Activated effector memory CD4-positive, alpha-beta T cell treated with anti-CD3 and anti-CD28 coated beads, Interleukin-2, amount 50 U/mL, for 16 hours (primary cell): ENCODE measurements around the gene QSOX2.

ENCODE experiments used
- DNase-seq: peaks from one replicate; pipeline ENCODE4 v3.0.0-alpha.2; 2020

QSOX2 gene

DNA sequence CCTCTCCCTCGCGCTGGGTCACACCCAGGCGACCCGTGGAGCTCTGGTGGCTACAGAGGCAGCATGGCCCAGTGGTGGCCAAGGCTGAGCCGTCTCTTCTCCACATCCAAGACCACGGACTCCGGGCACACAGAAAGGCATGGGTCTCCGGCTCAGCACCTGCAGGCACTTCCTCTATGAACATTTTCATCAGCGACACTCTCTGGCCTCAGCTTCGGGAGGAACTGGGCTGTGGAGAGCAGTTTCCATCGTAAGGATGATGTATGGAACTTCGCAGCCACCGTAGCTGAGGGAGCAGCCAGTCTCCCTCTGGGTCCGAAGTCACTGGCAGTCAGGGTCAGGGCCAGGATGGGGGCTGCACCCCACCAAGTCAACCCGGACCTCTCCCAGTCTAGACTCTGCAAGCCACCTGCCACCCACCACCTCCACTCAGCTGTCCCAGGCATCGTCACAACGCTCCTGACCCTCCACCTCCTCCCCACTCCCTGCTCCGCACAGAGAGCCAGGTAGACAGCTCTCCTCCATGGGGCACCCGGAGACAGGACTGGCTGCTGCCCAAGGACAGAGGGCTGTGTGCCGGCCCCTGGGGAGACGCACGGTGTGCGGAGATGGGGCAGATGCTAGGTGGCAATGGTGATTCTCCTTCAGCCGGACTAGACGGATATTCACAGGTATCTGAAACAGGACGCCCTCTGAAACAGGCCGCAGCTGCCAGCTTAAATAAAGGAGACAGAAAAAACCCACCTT, 9.7 kb downstream of the QSOX2 start:
- no peak for DNase-seq

DNA sequence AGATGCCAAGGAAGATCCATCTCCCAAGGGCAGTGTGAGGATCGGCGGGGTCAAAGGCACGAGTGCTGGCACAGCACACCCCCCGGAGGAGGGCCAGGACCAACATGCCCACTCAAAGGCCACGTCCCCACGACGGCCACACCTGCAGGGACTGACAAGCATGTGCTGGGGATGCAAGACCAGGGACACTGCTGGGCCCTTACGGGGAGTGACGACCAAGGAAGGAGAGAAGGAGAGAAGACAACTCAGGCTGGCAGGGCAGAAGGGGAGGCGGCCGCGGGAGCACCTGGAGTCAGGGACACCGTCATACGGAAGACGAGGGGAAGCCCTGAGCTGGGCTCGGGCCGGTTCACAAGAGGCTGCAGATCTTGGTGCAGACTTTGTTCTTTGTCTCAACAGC, 10.4 kb downstream of the QSOX2 start:
- no peak for DNase-seq

DNA sequence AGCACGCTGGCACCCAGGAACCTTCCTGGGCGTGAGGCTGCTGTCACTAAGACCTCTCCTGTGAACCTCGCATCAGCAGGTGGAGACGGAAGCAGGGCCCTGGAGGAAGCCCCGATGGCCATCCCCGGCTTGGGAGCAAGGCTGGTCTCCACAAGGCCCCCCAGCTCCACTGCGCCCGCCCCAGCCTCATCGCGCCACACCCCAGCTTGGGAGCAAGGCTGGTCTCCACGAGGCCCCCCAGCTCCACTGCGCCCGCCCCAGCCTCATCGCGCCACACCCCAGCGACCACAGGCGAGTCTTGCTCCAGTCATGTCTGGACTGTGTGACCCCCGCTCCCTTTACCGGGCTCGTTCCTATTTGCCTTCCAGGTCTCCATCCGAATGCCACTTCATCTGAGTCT, 11.0 kb downstream of the QSOX2 start:
- DNase-seq = peak; percentile 72

DNA sequence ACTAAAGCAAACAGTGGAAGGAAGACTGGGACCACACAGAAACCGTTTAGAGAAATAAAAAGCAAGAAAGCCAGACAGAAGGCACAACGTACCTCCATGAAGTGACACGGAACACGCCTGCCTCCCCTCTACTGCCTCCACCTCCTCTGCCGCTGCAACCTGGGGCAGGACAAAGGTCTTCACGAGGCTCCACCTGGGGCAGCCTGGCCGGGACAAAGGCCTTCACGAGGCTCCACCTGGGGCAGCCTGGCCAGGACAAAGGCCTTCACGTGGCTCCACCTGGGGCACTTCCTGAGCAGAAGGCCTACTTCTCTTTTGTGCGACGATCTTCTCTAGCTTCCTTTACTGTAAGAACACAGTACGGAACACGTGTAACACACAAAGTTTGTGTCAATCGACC, 11.7 kb downstream of the QSOX2 start:
- DNase-seq = no peak

DNA sequence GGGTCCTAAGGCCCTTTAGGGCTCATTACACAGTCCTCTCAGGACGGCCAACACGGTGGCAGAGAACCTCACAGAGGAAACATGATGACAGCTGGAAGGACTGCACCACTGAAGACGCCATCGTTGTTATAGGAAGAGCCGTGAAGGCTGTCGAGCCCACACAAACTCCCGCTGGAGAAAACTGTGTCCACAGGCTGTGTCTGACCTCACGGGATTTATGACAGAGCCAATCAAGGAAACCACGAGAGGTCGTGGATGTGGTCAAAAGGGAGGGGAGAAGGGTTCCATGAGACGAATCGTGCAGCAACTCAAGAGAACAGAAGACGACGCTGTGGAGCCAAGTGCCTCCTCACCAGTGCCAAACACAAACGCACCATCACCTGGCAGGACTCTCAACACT, 12.2 kb downstream of the QSOX2 start:
- DNase-seq = no peak

DNA sequence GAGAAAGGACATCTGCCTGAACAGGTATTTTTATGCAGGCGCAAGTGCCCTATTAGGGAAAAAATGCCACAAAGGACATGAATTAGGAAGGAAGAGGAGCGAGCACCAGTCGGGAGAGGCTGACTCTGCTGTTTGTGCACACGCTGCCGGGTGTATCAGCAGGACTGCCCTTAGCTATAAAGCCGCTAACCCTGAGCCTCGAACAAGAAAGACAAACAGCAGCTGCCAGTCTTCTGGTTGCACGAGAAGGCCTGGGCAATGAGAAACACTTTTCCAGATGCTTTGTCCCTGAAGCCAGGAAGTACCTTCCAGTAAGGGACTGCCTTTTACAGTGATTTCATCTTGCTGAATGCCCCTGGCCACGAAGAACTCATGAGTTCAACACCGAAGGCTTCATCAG, 12.6 kb downstream of the QSOX2 start:
- DNase-seq = no peak

DNA sequence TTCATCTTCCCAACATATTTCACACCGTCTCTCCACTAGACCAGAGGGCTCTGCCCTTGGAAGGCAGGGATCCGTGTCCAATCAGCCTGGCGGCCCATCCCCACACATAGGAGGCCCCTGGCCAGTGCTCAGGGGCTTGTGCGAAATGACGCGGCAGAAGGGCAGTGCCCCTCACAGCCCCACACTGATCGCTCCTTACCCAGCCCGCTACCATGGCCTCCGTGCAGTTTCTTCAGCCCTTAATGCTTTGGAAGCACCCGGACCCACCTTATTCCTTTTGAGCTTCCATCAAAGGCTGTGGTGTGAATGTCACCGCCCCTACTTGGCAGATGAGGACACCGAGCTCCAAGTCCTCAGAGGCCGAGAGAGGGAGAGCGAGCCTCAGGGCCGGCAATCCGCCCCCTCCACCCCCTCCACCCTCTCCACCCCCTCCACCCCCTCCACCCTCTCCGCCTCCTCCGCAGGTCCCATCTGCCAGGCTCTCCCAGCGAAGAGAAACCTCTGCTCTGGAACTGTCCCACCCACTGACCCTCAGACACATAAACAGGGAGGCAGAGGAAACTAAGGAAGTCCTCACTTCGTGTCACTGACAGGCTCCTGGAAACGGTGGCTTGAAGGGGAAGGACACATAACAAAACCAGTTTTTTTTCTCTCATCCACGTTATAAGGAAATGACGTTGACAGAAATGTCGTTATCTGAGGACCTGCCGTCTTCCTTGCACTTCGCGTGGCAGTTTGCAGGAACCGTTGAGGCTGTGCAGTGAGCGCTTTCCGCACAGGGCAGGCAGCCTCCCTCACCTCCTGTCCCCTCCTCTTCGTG, 13.9 kb downstream of the QSOX2 start:
- DNase-seq = peak; percentile 68

DNA sequence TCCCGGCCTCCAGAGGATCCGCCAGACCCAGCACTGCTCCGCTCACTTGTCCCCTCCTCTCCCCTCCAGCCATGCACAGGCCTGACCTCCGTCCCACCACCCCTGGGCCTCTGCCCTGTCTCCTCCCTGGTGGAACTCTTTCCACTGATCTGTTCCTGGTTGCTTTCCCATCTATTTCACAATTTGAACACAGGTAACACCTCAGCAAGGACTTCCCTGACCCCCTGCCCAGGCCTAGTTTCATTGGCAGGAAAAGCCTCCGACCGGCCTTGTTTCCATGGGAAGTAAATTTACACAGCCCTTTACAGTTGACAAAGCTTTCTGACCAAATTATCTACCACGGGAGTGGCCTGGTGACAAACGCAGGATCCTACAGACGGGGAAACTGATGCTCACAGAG, 14.8 kb downstream of the QSOX2 start:
- no peak for DNase-seq

DNA sequence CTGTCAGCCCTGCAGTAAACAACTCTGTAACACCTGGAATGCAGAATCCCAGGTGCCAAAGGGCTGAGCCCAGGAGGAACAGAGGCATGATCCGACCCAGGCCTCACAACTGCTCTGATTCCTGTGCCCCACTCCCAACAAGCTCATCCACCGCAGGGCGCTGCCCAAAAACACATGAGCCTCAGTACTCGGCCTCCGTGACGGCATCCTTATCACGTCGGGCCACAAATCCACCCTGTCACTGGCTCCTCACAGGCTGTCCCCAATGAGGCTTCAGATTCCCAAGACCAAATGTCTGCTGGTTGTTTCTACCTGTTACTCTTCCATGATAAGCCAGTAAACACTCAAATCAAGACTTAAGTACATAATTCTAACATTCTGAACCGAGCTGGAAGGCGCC, 15.2 kb downstream of the QSOX2 start:
- DNase-seq = no peak

DNA sequence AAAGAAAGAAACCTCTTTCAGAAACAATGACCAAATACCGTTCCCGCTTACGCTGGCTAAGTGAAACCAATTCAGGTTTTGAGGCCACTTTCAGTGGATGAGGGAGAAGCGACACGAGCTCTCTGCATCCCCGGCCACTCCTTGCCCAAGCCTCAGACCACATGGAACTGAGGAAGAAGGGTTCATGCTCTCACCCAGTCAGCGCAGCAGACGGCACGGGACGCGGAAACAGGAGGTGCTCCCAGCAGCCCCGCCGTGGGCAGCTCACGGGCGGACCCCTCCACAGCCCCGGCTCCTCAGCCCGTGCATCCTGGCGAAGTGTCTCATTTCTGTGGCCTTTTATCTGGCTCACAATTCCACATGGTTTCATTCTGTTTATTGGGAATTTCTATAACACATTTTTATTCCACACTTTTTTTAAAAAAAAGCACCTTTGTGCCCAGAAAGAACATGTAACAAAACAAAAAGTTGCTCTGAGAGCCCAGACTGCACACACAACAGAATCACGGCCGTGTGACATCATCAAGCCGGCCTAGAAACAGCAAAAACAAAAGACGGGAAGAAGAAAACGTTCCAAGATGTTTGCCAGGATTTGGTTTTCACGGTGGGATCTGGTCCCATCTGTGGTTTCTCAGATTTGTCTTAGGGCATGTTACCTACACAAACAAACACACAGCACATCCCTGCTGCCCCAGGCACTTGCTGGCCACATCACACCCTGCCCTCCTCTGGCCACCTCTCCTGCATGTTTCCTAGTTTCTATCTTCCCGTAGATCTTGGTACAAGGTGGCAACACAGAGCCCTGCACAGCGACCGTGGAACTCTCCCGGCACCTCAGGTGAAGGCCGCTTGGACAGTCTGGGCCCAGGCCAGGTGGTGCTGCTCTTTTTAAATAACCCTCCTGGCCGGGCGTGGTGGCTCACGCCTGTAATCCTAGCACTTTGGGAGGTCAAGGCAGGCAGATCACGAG, 16.2 kb downstream of the QSOX2 start:
- DNase-seq = no peak

DNA sequence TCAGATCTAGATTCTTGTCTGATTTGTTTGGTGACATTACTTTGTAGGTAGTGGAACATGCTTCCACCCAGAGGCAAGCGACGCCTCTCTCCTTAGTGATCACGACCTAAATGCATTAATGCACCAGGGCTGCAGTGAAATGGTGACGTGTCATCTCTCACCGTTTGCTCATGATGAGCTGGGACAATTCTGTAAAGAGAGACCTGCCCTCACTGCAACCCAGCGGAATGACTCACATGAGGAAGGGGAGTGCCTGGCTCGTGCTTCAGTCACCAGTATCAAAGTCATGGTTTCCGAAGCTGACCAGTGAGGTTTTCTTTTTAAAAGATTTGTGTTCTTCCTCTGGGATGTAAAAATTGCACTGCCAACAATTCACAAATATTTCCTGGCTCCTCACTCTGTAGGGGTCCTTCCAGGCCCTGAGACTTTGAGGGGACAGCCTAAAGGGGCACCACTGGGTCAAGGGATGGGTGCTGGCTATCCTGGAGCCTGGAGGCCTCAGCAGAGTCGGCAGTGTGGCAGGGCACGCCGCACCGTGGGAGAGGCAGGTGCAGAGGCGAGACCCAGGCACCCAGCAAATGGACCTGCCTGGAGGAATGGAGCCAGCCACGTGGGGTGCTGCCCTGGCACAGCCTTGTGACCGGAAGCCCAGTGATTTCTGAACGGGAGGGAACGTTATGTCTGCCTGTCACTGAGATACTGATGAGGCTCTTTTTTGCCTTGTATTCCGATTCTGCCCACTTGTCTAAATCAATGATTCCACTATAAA, 17.3 kb downstream of the QSOX2 start:
- DNase-seq = no peak

DNA sequence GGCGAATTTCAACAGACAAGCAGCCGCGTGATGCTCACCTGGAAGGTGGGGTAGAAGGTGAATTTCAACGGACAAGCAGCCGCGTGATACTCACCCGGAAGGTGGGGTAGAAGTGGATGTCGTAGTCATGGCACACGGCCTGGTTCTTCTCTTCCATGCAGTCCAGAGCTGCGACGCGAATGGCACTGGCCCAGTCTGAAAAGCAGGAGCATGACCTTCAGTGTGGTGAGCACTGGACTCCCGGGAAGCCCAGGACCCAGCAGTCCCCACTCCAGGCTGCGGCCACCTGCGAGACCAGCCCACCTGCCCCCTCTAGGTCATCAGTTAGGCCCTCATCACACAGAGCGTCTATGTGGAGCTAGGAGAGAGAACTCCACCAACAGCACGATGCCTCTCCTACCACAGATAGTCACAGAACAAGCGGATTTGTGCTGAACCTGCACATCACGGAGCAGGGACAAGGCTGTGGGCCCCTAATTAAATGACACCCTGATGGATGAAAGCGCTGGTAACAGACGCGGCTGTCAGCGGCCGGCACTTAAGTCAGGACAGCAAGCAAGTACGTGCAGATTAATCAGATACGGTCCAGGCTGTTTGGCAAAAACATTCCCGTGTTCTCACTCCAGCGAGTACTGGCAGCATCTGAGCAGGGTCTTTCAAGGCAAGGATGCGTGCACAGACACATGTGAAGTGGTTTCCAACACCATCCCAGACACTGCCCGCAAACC, 18.8 kb downstream of the QSOX2 start:
- no peak for DNase-seq

DNA sequence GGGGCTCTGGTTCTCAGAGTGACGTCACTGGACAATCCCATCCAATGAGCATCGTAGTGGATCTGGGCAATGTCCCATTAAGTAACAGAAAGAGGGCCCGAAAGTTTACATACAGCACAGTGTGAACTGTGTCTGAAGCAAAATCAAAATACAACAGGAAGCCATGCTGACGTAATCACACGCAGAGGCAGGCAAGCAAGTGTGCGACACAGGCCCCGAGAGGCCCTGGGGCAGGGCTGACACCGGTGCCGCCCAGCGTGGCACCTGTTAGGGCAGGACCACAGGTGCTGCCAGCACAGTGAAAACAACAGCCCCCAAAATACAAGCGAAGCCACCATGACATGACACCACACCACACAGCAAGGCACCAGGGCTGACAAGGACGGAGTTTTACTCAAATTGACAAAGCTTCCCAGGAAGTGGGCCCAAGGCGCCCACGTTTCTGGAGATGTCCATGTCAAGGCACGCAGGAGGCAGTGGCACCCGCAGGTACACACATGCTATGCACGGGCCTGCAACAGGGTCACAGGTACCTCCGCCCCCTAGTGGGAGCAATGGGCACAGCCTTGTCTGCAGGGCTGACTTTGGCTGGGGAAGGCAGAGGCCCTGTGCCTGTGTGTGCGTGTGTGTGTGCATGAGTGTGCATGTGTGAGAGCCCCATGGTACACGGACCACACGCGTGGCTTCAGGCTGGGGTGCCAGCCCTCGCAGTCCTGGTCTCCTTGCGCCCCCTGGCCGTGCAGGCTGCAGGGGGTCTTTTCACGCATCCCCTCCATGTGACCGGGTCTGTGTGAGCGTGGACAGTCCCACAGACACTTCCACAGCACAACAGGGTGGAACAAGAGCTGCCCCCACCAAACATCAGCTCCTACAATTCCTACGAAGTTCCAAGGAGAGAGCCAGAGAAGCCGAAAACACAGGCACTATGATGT, 19.6 kb downstream of the QSOX2 start:
- peak; percentile 88 for DNase-seq

DNA sequence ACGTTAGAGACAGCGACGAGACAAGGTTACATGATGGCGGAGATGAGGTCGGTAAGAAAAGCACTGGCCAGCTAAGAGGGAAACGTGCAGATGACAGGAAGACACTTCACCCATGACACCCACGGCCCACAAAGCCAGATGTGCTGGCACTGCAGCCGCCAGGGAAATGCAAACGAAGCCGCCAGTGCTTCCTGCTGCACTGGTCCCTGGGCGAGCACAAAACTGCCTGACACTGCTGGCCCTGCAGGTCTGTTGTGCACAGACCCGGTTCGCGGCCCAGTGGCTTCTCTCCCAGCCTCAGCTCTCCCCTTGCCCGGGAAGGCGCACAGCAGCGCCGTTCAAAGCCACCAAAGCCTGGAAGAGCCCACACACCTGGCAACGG, 20.3 kb downstream of the QSOX2 start:
- peak; percentile 73 for DNase-seq

DNA sequence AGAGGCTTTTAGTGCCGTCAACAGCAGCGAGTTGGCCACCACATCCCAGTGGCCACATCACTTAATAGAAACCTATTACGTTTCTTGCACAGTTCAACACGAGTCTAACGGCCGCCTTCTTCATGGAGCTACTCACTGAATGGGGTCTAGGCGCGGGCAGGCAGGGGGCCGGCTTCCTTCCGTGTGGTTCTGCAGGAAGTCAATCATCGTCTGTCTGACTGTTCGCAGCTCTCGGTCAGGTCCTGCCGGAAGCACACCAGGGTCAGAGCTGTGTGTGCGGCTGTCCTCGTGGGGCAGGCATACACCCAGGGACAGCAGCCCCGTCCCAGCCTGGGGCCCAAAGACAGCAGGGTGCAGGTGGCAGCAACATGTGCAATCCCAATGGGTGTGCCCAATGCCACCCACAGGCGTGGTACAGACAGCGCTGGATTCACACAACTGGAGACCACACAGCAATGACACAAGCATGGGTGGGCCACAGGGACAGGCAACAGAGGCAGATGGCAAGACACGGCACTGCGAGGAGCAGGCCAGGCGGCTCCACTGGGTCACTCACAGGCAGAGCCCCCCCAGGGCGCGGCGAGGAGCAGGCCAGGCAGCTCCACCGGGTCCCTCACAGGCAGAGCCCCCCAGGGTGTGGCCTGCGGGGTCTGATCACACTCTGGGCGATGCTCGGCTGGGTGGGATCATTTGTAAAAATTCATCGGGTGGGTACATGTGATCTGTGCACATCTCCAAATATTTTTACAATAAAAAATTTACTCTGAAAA, 21.6 kb downstream of the QSOX2 start:
- DNase-seq = no peak

DNA sequence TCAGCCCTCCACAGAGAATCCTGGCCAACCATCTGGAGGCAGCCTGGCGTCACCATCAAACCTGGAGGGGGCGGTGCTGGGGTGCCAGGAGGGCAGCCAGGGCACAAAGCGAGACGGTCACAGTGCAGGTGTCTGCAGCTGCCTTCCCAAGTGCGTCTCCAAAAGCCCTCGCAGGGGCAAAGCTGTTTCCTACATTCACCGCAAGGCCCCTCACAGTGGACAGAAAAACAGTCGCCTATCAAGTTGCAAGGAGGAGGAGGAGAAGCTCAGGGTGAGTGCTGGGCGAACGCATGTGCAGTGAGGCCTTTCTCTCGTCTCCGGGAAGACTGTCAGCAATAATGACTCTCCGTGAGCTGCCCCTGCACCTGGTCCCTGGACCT, 22.7 kb downstream of the QSOX2 start:
- no peak for DNase-seq

DNA sequence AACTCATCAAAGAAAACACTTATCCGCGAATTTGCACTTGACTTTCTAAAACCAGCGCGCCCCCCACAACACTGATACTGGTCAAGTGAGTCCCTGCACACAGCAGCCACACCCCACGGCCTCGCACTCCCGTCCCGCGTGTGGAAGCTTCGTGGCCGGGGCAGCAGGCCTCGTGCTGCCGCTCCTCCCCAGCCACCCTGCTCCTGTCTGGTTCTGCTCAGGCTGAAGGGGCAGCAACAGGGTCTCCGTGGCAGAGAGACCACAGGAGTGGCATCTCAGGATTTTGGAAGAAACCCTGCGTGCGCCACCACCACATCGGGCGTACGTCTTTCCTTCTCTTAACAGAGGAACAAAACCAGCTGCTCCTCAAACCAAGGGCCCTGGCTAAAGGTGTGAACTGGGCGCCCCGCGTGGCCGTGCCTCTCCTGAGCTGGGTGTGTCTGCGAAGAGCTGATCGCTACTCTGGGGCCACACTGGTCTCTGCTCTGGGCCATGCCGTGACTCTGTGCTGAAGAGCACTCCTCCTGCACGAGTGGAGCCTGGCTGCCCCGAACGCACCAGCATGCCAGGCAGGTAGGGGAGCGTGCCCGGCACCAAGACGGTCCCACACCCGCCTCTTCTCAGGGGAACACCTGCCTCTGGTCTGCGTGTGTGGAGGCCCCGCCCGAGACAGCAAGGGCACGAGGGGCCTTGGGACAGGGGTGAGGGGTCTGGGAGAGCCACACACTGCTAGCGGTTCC, 23.3 kb downstream of the QSOX2 start:
- DNase-seq = no peak

DNA sequence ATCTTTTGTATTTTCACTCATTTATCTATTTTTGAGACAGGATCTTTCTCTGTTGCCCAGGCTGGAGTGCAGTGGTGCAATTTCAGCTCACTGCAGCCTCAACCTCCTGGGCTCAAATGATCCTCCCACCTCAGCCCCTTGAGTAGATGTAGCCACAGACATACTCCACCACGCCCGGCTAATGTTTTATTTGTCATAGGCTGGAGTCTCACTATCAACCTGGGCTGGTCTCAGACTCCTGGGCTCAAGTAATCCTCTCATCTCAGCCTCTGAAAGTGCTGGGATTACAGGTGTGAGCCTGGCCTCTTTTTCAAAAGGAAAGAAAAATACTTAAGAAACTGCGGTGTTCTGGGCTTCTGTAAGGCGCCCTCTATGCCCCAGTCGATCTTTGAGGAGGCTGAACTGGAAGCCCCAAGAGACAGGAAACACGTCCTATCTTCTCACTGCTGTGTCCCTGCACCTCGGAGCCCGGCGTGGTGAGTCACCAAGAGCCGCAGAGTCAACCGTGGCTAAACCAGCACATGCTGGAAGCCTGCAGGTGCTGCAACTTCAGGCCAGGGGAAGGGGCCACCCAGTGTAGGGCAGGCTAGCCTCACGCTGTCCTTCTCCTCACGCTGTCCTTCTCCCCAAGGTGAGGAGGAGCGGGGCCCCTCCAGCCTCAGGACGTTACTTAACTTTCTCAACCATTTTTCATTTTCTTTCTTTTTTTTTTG, 25.4 kb downstream of the QSOX2 start:
- DNase-seq = peak; percentile 79
